MG63 (cell line): ENCODE measurements around the gene GATC. TPM values are rescaled to one million over a fixed set of nuclear protein-coding genes. Genes with fewer than 3 reads are reported as not detected.

Source experiments
- DNase-seq: peaks from one replicate; pipeline ENCODE4 v3.0.0-alpha.2; 2020
- H3K27me3 ChIP-seq: fragments of 250-450 bp; sonication (Bioruptor Pico); 2 replicates; pipeline ENCODE4 v1.5.1; 2020; ENCODE audit warnings: mild to moderate bottlenecking, moderate library complexity
- H3K36me3 ChIP-seq: fragments of 250-450 bp; sonication (Bioruptor Pico); 2 replicates; pipeline ENCODE4 v1.5.1; 2020; ENCODE audit warnings: mild to moderate bottlenecking, moderate library complexity
- H3K4me3 ChIP-seq: fragments of 250-450 bp; sonication (Bioruptor Pico); 2 replicates; pipeline ENCODE4 v1.5.1; 2020; ENCODE audit warnings: mild to moderate bottlenecking, moderate library complexity
- H3K9me3 ChIP-seq: fragments of 250-450 bp; sonication (Bioruptor Pico); 2 replicates; pipeline ENCODE4 v1.5.1; 2020; ENCODE audit warnings: mild to moderate bottlenecking, moderate library complexity
- total RNA-seq: library from RNA; depleted of rRNA; stranded (reverse); fragments of >200 nt; shearing (Covaris generic); gene quantifications from 2 replicates; pipeline ENCODE4 v1.2.3, GENCODE V29; 2014; ENCODE audit warnings: low replicate concordance

Gene GATC
- total RNA-seq, 1 experiment from 2014 or later = 14.8 TPM

DNA sequence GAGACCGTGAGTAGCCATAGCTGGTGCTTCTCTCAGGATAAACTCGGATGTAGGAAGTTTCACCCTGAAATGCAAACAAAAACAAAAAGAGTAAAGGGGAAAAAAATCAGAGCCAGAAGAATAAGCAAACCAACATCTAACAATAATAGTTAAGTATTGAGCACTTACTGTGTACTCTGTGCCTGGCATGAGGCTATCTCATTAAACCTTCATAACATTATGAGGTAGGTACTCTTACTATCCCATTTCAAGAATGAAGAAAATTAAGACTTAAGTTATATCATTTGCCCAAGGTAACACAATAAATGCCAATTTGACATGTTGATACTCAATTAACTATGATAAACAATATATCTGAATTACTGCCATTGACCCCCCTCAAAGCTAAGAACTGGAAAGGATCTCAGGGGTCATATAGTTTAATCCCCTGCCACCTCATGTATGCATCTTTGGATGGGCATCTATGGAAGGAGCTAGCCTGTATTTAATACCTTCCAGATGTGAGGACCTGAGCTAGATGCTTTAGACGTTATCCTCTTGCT lies 15.9 kb downstream of the GATC start:
- H3K36me3 ChIP-seq = peaks cover 96% of the 10 kb centered on the region
- no peaks in the 10 kb centered on the region for H3K9me3 ChIP-seq
- DNase-seq = no peak
- no peak overlapping the region for H3K4me3 ChIP-seq
- H3K27me3 ChIP-seq = no peaks in the 10 kb centered on the region

DNA sequence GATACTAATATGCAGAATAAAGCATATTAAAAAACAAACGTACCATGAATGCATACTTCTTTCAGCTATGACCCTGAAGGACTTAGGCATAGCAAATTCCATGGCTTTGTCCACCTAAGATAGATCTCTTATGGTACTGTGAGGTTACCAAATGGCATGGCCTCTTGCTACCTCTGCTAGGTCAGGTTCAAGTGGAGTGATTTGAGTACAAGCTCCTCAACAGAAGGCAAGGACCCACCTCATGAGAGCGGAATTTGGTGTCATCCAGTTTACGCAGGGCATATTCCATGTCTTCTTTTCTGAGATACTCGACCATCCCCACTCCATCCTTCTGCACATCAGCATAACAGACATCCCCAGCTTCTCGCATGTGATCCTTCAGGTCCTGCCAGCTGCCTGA lies 17.5 kb downstream of the GATC start:
- Histone ChIP-seq H3K9me3 (no peaks in the 10 kb centered on the region), H3K27me3 (no peaks in the 10 kb centered on the region), H3K4me3 (no peak overlapping the region), H3K36me3 (peaks cover 92% of the 10 kb centered on the region)
- DNase-seq = no peak

DNA sequence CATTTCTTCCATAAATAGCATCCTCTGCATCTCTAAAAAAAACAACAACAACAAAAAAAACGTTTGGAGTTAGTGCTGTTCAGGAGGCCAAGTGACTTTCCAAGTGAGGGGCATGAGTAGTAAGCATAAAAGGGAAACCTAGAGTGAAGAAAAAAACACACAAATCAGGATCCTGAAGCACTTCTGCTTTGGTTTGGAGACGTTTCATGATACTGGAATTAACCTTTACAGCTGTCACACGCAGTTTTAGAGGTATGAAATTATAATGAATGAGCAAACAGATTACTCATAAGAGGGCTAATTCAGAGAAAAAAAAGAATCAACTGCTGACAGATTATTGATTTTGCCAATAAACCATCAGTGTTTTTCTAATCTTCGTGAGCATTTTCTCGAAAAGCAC lies 19.5 kb downstream of the GATC start:
- no peak for DNase-seq
- Histone ChIP-seq H3K9me3 (no peaks in the 10 kb centered on the region), H3K27me3 (no peaks in the 10 kb centered on the region), H3K36me3 (peaks cover 74% of the 10 kb centered on the region), H3K4me3 (no peak overlapping the region)

DNA sequence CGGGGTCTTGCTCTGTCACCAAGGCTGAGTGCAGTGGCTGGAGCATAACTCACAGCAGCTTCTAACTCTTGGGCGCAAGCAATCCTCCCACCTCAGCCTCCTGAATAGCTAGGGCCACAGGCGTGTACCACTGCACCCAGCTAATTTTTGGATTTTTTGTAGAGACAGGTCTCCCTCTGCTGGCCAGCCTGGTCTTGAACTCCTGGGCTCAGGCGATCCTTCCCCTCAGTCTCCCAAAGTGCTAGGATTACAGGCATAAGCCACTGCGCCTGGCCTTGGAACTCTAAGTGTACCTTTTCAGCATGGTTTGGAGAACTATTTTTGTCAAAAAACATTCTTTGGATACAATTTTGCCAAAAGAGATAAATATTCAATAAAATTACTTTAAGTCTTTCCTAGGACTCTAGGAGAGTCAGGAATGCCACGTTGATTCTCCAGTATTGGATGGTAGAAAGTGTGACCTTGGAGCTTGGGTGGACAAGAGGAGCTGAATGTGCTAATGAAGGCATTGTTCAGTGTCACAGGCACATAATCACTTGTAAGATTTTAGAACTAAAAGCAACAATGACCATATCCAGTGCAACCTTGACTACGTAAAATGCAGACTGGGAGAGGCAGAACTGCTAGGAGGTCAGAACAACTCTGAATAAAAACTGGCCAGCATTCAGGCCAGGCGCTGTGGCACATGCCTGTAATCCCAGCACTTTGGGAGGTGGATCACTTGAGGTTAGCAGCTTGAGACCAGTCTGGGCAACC lies 20.5 kb downstream of the GATC start:
- Histone ChIP-seq H3K36me3 (peaks cover 65% of the 10 kb centered on the region), H3K27me3 (no peaks in the 10 kb centered on the region), H3K4me3 (no peak overlapping the region), H3K9me3 (no peaks in the 10 kb centered on the region)
- DNase-seq = peak; percentile 41

DNA sequence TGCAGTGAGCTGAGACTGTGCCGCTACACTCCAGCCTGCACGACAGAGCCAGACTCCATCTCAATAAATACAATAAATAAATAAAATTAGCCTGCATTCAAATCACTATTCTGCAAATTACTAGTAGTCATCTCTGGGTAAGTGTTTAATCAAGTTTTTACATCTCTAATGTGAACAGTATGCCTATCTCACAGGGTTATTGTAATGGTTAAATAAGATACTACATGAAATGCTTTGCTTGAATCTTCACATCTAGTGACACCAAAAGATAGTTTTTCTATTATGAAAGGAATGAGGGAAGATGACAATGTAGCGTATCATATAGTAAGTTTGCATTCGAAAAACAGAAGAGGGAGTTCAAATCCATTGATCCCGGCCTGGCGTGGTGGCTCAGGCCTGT lies 21.2 kb downstream of the GATC start:
- H3K4me3 ChIP-seq = no peak overlapping the region

DNA sequence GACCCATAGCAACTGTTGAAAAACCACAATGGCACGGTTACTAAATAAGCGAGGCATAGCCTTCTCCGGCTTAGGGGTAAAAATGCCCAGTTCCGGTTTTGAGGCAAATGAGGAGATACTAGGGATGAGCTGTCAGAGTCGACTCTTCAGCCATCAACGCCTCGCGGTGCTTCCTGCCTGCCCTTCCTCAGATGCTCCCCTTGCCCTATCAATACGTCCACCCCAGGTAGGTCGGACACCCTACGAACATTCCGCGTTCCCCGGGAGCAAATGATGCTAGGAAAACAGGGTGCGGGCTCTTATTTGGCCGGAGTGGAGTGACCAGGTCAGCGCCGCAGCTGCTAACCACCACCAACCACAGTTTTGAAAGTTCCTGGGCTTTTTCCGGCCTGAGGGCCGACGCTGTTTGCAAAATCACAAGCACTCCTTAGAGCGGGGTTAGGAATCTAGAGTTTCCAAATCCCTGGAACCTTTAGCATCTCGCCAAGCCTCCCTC lies 22.1 kb downstream of the GATC start:
- H3K36me3 ChIP-seq = peaks cover 49% of the 10 kb centered on the region
- no peaks in the 10 kb centered on the region for H3K9me3 ChIP-seq
- no peaks in the 10 kb centered on the region for H3K27me3 ChIP-seq
- DNase-seq = peak; percentile 37
- peak overlapping the region; percentile 95 for H3K4me3 ChIP-seq

More for the DNA sequence above, 21.2 kb downstream of the GATC start:
- H3K36me3 ChIP-seq = peaks cover 58% of the 10 kb centered on the region
- no peaks in the 10 kb centered on the region for H3K9me3 ChIP-seq
- H3K27me3 ChIP-seq = no peaks in the 10 kb centered on the region
- DNase-seq = no peak

DNA sequence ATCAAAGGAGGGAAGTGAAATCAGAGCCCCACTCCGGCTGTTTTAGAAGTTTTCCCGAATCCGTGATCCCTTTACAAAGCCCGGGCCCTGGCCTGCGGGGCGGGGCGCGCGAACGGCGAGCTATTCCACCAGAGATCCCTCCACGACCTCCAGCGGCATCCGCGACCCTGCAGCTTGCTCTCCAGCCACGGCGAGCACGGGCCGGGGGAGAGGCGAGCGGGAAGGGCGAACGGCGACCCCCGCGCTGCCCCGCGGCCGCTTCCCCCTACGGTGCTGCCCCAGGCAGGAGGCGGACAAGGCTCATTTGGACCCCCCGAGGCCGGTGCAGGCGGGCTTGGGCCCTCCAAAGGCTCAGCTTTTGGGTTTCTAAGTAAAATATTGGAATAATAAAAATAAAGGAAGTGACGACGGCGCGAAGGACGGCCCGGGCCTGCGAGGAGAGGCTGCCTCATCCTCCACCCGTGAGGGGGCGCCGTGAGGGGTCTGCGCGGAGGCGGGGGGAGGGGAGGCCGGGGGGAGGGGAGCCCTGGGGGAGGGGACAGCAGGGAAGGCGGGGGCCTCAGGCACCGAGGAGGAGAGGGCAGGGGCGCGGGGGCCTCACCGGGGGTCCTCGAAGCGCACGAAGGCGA lies 22.7 kb downstream of the GATC start:
- H3K9me3 ChIP-seq = no peaks in the 10 kb centered on the region
- DNase-seq = peak; percentile 28
- H3K36me3 ChIP-seq = peaks cover 43% of the 10 kb centered on the region
- peak overlapping the region; percentile 95 for H3K4me3 ChIP-seq
- H3K27me3 ChIP-seq = no peaks in the 10 kb centered on the region

DNA sequence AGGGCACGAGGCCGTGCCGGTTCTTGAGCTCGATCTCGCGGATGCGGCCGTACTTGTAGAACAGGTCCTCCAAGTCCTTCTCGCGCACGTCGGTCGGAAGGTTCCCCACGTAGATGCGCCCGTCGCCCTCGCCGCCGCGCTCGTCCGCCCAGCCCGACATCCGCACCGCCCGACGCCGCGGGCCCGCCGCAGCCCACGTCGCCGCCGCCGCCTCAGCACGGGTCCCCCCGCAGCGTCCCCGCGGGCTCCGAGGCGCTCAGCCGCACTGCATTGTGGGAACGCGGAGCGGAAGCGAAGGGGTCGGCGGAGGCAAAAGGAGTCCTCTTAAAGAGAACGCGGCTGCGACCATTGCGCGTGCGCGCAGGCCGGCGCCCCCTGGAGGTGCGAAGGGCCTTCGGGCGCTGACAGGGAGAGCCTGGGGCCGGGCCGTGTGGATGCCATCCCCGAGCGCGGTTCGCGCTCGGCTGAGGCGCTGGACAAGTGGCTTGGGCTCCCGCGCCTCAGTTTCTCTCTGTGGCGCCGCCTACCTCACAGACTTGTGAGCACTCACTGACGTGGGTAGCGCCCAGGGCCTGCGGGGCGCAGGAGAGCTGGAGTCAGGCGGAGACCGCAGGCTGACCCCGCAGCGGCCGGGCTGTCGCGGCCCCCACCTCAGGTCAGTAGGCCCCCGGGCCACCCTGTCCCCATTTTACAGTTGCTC lies 23.4 kb downstream of the GATC start, which contains the start of gene SRSF9:
Gene SRSF9, minus strand, starts transcription at position 299 of the 700 bp plus-strand sequence. Its CDS starts 139 bp downstream, at position 160.
- H3K36me3 ChIP-seq = peaks cover 37% of the 10 kb centered on the region
- DNase-seq = peak; percentile 95
- no peaks in the 10 kb centered on the region for H3K27me3 ChIP-seq
- H3K9me3 ChIP-seq = no peaks in the 10 kb centered on the region
- H3K4me3 ChIP-seq = peak within 1 kb of the TSS; percentile 95

DNA sequence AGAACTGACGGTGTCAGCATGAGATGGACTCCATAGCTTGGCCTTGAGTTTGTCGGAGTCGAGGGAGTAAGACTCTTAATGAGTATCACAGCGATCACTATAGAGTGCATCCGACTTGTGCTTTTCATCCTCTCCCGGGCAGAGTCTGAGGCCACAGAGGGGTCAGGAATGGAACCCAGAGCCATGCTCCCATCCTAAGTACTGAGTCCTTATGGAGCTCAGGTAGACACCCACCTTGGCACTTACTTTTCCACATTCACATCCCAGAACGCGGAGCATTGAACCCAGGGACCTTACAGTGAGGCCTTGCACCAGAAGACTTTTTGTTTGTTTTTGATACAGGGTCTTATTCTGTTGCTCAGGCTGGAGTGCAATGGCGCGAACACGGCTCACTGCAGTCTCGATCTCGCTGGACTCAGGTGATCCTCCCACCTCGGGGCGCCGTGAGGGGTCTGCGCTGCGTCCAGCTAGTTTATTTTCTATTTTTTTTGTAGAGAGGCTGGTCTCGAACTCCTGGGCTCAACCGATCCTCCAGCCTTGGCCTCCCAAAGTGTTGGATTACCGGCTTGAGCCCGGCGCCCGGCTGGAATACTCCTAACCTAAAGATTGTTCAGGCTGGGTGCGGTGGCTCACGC lies 24.0 kb downstream of the GATC start:
- H3K9me3 ChIP-seq = no peaks in the 10 kb centered on the region
- H3K27me3 ChIP-seq = no peaks in the 10 kb centered on the region
- peaks cover 30% of the 10 kb centered on the region for H3K36me3 ChIP-seq
- peak overlapping the region; percentile 95 for H3K4me3 ChIP-seq
- DNase-seq = no peak

DNA sequence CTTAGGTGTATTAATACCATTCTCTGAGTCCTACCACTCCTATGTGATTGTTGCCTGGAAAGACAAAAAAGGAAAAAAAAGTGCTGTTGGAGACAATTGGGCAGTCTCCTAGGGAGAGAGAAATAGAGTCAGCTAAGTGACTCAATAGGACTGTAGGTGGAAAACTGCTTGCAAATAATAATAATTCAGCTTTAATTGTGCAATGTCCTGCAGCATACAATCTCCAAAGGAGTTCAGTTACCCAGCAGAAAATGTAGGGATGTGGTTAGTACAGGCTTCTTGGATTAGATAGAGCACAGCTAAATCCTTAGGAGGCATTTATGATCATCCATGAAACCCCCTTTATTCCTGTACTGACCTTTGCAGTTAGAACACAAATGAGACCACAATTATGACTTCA lies 26.3 kb downstream of the GATC start:
- no peak for DNase-seq
- no peaks in the 10 kb centered on the region for H3K9me3 ChIP-seq
- peaks cover 9% of the 10 kb centered on the region for H3K36me3 ChIP-seq
- no peaks in the 10 kb centered on the region for H3K27me3 ChIP-seq
- H3K4me3 ChIP-seq = no peak overlapping the region

DNA sequence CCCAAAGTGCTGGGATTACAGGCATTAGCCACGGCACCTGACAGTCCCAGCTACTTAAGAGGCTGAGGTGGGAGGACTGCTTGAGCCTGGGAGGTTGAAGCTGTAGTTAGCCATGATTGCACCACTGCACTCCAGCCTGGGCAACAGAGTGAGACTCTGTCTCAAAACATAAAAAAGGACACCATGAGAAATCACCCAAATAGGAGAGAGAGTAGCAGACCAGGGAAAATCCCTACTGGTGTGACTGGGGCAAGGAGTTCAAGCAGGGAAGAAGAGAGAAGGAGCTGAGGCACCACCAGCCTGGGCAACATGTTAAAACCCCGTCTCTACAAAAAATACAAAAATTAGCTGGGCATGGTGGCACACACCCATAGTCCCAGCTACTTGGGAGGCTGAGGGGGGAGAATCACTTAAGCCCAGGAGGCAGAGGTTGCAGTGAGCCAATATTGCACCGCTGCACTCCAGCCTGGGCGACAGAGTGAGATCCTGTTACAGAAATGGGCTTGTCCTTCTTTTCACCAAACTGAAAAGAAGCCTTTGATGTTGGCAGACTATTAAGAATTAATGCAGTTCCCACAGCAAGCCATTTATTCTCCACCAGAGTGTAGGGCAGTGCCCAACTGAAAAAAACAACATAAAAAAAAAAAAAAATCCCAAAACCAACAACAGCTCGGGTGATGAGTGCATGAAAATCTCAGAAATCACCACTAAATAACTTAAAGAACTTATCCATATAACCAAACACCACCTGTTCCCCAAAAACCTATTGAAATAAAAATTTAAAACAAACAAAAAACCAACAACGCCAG lies 27.8 kb downstream of the GATC start:
- no peak overlapping the region for H3K4me3 ChIP-seq

DNA sequence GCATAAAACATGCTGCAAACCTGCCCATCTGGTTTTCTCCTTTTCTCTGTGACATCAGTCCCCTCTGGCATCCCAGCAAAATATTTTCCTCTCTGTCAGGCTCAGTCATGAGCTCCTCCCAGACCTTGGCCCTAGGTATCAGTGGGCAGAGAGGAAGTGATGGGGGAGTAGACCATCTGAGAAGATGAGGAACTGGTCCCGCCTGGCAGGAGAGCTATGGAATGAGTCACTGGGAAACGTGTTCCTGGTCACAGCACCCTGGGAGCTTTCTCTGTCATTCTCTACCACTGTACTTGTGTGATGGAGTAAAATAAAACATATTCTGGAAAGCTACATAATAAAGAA lies 28.3 kb downstream of the GATC start:
- H3K4me3 ChIP-seq = no peak overlapping the region
- H3K27me3 ChIP-seq = no peaks in the 10 kb centered on the region
- DNase-seq = peak; percentile 89
- no peaks in the 10 kb centered on the region for H3K9me3 ChIP-seq
- H3K36me3 ChIP-seq = no peaks in the 10 kb centered on the region; the same call in 1 of the 2 replicates

More for the DNA sequence above, 27.8 kb downstream of the GATC start:
- H3K36me3 ChIP-seq = no peaks in the 10 kb centered on the region; the same call in none of the 2 replicates
- H3K27me3 ChIP-seq = no peaks in the 10 kb centered on the region
- DNase-seq = no peak
- H3K9me3 ChIP-seq = no peaks in the 10 kb centered on the region

DNA sequence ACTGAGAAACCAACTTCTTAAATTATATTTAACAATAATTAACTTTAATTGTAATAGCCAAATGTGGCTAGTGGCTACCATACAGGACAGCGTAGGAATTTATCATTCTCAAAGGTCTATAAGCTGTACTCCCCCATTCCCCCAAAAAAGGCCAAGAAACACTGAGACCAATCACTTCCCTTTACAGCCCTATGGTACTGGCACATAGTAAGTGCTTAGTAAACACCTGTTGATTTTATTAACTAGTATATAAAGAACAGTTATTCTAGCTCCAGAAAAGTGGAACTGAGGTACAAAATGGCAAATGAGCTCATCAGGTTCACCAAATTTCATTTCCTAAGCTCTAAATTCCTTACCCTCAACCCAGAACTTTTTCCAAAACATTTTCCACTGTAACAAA lies 29.4 kb downstream of the GATC start:
- no peak for DNase-seq
- Histone ChIP-seq H3K27me3 (no peaks in the 10 kb centered on the region), H3K4me3 (no peak overlapping the region), H3K36me3 (no peaks in the 10 kb centered on the region; the same call in 1 of the 2 replicates), H3K9me3 (no peaks in the 10 kb centered on the region)

DNA sequence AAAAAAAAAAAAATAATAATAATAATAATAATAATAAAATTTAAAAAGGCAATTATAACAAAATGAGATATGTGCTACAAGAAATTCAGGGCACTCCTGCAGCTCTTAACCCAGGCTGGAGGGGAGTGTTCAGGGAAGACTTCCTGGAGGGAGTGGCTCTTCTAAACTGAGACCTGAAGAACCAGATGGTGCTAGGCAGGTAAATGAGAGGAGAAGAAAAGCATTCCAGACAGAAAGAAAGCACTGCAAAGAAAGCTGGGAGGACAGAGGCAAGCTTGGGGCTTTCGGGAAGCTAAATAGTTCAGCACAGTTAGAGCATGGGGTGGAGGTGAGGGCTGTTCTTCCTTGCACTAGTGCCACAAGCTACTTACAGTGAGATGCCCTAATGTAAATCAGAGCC lies 33.2 kb downstream of the GATC start:
- no peaks in the 10 kb centered on the region for H3K9me3 ChIP-seq
- no peak overlapping the region for H3K4me3 ChIP-seq
- no peaks in the 10 kb centered on the region for H3K27me3 ChIP-seq
- no peaks in the 10 kb centered on the region for H3K36me3 ChIP-seq
- no peak for DNase-seq

DNA sequence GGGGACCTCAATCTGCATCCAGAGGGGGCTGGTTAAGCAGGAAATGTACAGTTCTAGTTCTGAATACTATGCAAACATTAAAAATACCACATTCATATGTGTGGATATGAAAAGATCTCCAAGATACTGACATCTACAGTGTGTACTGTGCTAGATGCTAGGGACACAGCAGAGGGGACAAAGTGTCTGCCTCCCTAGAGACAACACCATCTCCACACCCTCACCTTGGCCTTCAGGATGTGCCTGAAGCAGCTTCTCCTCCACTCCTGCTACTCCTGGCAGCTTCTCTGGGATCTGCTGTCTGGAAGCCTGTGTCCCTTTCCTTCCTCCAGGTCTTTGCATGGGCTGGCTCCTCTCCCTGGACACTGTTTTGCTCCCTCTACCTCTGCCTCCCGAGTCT lies 34.0 kb downstream of the GATC start:
- no peaks in the 10 kb centered on the region for H3K36me3 ChIP-seq
- H3K4me3 ChIP-seq = no peak overlapping the region
- no peaks in the 10 kb centered on the region for H3K27me3 ChIP-seq
- H3K9me3 ChIP-seq = no peaks in the 10 kb centered on the region
- DNase-seq = no peak
